HG03135 (cell line): ENCODE data around the gene BMX.

Experiments used
- ATAC-seq: cut with Tn5 transposase; IDR thresholded peaks from one replicate; pipeline ENCODE4 v1.9.1; 2021; ENCODE audit warnings: mild to moderate bottlenecking, moderate library complexity; ENCODE audit not compliant: unreplicated experiment

The BMX gene

DNA sequence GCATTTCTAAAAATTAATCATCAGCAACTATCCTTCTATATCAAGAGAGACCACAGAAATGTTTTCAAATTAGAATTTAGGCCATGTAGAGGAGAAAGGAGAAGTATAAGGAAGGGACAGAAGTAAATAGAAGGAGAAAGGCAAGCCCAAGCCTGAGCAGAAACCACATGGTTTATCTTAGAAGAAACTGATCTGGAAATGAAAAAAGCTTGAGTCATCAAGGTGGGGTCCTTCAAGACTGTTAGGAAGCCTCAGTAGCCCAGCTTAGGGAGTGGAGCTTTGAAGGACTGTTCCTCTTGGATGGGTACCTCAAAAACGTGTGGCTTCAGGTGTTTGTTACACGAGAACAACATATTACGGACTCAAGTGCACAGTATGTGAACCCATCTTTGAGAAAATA, 4.5 kb downstream of the BMX start:
- no peak for ATAC-seq

DNA sequence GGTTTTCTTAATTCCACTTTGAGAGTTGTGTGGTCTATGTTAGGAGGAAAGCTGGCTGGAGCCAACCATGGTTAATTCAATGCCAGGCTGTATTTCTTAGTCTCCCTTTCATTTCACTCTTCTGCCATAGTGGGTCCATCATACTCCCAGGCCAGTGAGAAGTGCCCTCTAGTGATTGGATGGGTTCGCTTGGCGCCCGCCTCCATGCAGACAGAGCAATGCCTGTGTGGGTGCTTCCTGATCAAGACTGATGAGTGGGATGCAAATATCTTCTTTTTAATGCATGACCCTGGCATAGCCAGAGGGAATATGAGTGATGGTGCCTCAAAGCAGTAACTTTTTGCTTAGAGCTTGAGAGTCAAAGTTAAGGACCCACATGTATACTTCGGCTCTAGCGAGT, 6.4 kb downstream of the BMX start:
- ATAC-seq, result no peak

DNA sequence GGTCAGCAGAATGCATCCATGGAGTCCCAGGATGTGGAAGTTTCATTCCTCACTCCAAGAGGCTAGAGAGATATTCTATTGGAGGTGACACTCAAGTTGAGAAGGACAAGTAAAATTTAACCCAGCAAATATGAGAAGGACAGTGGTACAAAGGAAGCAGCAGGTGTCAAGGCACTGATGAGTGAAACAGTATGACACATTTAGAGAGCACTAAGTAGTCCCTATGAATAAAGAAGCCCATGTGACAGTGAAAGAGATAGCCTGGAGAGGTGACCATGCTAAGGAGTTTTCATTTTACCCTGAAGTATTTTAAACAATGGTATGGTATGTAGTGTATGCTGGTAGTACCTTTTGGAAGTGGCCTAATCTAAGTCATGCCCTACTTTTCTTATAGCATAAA, 9.2 kb downstream of the BMX start:
- ATAC-seq, result no peak

DNA sequence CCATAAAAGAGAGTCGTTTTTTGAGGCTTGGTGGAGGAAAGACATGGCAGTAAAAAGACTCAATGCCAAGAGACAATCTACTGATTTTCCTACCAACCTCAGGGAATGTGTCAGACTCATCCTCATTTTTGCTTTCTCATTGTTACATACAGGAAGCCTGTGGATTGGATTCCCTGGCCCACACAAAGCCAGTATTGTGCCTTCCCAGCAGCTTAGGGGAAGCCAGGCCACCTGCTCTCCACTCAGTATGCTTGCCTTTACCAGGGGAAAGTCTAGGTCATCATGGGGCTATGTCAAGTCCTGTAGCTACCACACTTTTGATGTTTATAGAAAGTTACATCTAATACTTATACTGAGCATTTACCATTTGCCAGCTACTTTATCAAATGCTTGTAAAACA, 11.0 kb downstream of the BMX start:
- no peak for ATAC-seq

DNA sequence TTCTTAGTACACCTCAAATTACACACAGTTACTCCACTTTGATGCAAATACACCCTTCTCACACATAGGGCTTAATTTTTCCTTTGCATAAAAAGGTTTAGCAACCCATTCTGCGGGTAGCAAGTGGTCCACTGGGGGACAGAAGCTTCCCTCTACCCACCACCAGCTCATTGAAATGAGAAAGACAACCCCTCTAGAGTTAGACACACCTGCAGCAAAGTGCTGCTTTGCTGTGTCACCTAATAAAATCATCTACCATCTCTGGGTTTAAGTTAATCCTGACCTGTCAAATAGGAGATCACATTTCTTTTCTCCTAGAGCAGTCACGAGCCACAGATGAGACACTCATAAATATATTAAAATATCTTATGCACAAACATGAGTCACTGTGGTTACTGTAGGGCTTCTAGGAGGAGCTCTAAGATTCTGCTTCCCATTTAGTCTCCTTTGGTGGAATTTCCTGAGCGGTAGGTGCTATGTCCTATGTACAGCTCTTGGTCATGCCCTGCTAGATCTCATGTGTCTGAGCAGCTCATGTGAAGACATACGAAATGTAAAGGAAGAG, 11.9 kb downstream of the BMX start:
- ATAC-seq, result no peak

DNA sequence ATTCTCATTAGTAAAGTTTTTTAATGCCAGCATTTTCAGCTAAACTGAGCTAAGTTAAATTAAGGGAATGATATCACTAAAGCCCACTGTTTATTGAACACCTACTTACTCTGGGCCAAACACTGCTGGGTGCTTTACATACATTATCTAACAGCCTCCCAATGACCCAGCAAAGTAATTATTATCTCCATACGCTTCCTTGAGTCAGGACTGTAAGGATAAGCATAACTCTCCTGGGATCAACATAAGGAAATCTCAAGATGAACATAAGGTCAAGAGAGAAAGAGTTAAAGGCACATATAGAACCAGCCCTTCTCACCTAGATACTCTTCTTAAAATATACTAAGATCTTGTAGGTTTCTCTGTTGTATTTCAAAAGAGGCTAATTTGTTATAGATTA, 13.7 kb downstream of the BMX start:
- ATAC-seq, result no peak

DNA sequence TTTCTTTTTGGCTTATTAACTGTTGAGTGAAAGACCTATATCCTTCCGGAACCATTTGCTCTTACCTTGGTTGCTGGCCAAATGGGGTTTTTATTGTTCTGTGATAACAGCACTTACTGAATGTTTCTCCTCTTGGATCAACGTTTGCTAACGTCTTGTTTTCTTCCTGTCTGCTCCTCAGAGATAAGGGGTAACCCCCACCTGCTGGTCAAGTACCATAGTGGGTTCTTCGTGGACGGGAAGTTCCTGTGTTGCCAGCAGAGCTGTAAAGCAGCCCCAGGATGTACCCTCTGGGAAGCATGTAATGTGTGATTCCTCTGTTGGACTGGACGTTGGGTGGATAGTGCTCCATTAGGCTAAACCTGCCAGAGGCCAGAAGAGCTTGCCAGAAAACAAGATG, 15.3 kb downstream of the BMX start:
- no peak for ATAC-seq

DNA sequence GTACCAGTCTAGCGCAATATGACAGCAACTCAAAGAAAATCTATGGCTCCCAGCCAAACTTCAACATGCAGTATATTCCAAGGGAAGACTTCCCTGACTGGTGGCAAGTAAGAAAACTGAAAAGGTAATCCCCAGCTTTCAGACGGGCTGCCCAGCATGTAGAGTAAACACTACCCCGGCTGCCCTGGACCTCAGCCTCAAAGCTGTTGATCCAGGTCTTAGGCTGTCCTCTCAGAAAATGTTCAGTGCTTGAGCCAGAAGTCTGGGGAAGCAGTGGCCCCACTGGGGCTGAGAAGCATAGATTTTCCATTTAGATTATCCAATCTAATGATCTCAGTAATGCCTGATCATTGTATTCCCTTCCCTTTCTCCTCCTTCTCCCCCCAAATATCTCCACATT, 21.9 kb downstream of the BMX start:
- ATAC-seq, result no peak

DNA sequence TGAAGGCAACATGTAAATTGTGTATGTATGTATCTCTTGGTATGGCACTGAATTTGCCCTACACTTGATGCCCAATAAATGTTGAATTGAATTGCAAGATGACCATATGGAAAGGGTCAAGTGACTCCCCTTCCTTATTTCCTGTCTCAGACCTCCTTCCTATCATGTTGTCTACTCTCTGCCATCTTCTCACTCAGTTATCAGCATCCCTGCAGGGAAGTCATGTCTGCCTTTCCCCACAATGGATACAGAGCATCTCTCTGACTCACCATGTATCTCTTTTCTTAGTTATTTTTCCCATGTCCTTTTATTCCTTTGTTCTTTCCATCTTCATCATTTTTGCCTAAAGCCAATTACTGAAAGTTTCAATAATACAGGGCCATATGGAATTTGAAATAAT, 22.5 kb downstream of the BMX start:
- ATAC-seq, result no peak

DNA sequence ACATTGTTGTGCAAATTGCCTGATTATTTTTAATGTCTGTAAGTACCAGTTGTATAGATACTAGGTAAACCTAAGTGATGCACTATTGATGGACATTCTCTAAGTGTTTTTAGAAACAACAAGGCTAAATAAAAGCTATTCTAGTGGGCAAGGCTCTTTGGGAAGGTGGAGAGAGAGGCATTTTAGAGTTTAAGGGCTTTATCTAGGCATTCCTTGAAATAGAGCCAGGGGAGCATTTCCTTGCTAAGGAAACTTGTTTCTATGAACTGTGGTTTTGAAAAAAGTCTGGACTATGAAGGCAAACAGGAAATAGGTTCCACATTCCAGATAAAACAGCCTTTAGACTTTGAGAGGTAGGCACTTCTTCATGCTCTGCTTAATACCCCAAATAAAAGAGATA, 23.8 kb downstream of the BMX start:
- no peak for ATAC-seq

DNA sequence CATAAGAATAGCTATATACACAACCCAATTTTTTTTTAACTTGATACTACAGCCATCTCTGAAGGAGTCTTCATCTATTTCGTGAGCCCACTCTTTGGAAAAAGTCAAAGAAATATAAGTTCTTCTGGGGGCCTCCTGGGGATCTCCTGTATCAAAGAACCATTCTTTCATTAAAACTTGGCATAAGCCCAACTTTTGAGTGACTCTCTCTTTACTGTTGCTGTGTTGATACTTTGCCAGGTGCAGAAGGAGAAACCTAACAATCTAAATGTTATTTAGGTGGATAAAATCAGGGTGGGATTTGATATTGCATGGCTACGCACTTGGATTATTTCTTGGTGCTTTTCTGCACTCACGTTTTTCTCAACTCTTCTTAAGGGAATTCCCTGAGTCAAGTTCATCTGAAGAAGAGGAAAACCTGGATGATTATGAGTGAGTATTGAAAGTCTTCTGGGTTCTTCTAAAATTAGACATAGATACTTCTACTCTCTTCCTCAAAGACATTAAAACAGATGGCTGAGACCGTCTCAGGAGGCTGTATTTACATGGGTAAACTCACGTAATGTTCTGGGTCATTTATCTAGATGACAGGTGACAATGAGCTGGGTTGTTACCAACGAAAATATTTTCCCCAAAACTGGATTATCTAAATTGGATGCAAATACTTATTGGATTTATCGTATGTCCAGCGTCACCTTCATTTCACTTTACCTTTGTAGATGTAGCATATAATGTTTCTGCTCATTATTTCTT, 25.2 kb downstream of the BMX start:
- no peak for ATAC-seq

DNA sequence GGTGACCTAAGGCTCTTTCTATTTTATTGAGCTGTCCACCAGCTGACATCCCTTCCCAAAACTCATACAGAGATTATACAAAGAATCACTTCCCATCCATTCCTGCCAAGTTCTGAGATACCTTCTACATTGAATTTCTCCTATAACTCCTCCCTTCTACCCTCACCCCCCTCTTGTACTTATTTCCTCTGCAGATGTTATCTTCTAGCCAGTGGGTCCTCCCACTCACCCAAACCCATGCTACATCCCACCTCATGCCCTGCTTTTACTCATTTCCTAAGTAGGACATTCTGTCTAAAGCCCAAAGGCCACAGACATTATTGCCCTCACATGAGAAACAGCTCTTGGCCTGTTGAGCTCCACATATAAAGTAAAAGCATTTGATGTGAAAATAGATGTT, 28.6 kb downstream of the BMX start:
- ATAC-seq, result no peak

DNA sequence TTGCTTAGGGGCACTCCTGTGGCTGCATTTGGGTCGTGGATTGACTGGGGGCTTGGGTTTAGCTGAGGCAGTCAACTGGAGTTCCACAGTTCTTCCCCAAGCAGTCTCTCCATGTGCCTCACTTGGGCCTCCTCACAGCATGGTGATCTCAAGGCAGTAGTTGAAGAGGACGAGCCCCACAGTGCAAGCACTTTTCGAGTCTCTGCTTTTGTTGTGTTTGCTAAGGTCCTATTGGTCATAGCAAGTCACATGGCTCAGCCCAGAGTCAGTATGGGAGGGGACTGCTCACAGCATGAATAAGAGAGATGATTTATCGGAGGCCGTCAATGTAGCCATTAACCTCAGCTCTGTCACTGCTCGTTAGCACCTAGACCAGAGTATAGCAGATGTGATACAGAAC, 29.7 kb downstream of the BMX start:
- ATAC-seq, result no peak

DNA sequence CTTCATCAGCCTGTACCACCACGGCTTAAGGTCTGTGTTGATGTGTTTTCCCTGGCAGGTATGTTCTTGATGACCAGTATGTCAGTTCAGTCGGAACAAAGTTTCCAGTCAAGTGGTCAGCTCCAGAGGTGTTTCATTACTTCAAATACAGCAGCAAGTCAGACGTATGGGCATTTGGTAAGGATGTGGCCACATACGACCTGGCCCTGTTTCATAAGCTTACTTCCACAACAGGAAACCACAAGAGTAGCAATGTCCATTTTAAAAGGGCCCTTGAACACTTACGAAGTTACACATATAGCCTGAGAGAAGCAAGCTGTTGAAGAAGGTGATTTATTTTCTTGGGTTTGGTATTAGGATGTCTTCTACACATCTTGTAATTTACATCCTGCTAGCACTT, 46.1 kb downstream of the BMX start:
- ATAC-seq, result no peak

DNA sequence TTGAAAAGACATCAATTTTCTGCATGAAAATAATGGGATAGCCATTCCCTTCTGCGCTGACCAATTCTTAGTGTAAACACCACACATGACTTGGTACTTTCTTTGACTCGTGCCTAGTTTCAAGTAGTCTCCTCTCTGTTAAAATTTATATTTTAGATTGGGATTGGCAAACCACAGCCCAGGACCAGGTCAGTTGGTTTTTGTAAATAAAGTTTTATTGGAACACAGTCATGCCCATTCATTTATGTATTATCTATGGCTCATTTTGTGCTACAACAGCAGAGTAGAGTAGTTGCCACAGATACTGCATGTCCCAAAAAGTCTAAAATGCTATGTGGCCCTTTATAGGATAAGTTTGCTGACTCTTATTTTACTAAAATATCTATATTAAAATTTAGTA, 46.7 kb downstream of the BMX start:
- no peak for ATAC-seq

DNA sequence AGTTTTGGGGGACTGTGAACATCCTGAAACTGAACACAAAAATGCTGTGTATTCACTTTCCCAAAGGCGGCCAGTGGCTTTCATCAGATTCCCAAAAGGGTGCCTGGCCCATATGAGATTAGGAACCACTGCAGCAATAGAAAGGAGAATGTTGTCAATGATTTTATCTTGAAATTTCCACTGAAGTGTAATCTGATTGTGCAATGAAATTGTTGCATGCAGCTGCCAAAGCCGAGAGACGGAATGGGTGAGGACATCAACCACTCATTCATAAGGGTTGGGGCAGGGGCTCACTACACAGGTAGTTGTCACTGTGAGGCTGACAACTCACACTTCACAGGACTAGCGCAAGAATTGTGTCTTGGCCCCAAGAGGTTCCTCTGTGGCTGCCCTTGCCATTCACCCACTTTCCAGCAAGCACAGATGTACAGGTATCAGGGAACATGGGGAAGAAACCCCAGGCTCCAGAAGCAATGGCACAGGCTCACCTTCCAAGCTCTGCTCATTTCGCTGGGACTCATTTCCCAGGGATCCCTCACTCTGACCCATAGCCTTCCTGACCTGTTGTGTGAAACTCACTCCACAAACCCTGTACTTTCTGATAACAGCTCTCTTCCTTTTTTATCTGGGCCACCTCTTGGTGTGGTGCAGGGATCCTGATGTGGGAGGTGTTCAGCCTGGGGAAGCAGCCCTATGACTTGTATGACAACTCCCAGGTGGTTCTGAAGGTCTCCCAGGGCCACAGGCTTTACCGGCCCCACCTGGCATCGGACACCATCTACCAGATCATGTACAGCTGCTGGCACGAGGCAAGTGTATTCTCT, 48.8 kb downstream of the BMX start:
- ATAC-seq, result no peak

DNA sequence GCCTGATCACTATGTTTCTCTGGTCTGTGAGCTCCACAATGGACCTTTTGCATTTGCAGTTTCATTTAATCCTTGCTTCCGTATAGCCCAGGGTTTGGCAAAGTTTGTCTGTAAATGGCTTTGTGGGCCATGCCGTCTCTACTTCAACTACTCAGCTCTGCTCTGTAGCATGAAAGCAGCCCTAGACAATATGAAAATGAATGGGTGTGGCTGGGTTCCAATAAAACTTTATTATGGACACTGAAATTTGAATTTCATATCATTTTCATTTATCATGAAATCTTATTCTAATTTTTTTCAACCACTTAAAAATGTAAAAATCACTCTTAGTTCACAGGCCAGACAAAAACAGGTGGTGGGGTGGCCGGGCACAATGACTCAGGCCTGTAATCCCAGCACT, 58.6 kb downstream of the BMX start:
- no peak for ATAC-seq

DNA sequence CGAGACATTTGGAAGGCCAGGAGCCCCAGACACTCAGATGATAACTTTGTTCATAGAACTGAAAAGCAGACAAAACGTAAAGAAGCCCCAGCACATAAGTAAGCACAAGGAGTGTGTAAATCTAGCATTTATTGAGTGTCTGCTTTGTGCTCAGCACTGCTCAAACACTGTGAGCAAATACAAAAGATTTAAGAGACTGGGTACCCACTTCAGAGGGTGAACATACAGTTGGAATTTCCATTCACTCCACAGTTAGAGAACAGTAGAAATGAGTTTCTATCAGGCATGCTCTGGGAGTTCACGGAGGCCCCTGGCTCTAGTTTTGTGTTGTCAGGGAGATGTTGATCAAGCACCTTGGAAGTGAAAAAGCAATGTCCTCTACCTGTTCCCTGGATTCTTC, 60.3 kb downstream of the BMX start:
- ATAC-seq, result no peak

DNA sequence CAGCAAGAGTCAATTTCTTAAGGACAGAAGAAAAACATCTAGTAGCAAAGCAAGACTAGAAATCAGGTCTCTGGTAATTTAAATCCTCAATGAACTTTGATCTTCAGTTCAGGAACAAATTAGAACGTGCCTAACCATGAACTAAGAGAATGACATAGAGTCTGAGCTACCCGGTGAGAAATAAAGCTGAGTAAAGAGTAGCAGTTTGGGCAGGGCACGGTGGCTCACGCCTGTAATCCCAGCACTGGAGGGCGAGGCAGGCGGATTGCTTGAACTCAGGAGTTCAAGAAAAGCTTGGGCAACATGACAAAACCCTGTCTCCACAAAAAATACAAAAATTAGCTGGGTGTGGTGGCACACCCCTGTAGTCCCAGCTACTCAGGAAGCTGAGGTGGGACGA, 62.4 kb downstream of the BMX start:
- no peak for ATAC-seq

DNA sequence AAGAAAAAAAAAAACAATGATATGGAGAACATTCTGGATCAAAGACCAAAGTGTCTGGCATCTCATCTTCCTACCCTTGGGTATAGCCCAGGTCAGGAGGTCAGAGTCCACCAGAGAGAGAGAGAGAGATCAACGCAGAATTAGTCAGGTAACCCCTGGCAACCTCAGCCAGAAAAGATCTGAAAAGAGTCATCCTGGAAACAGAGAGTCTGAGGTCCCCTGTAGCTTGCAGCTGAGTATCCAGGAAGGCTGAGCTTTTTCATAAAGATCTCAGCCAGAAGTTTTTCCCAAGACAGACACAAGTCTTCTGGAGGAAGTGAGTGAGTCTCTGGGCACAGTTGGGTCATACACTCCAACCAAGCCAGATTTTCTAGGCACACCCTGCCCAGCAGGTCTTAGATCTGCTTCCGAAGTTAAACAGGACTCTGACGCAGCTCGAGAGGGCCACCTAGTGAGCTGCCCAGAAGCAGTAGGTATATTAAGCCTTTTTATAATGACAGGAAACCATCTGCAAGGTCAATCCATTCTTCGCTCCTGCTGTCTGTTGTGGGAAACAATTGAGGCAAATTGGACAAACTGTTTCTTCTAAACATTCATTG, 64.5 kb downstream of the BMX start:
- no peak for ATAC-seq

DNA sequence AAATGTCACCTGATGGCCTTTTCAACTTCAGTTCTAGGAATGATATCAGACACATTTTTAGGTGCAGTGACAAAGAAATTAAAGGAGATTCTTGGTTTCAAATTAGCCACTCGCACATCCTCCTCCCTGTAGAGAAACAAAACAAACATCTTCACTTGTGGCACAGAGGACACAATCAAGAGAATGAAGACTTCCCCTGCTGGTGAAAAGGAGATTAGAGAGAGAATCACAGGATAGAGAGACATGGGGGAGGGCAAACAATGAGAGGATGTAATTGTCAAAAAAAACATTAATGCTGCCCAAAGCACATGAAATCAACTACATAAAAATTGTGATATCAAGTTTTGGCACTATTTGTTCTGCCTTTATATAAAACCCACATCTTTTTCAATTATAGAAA, 65.6 kb downstream of the BMX start:
- ATAC-seq, result no peak

DNA sequence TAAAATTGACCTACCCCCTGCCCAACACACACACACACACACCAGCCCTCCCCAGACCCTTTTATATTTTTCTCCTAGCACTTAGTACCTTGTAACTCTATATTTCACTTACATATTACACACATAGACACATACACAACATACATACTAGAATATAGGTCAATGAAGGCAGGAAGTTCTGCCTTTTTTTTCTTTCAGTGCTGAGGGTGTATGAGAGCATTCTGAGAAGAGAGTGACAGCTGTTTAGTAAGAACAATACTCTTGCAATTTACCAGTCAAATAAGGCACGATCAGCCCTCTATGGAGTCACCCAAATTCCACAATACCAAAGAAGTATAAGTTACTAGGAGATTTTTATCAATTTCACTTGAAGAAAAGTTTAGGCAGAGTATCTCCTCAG, 66.7 kb downstream of the BMX start:
- ATAC-seq, result no peak
